NOMO-1 (cell line): ENCODE results near the gene SIPA1L3.

Source experiments
- DNase-seq, 2 experiments: peaks; one replicate each; lab custom pipeline; 2025; ENCODE audit not compliant: unreplicated experiment in 2 of 2; lab: John Stamatoyannopoulos, UW

The SIPA1L3 gene

DNA sequence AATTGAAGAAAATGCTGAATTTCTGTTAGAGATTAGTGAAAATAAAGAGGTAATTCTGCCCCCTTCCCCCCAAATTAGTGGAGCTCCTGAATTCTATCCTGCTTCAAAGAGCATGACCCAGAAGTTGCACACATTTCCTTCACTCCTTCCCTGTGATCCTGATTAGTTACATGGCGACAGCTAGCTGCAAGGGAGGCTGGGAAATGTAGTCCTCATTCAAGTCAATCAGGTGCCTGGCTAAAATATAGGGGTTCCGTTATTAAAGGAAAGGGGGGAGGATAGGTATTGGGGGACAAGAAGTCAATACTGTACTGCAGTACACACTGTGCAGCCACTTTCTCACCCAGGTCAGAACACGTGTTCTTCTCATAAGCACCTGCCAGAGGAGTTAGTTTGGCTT is 65.8 kb downstream of the SIPA1L3 start:
- DNase-seq, result no peak

- no peak for DNase-seq
Measured at GRCh38 chr19:37973666-37974065, 66.7 kb downstream of the SIPA1L3 start.

- no peak for DNase-seq
Measured at GRCh38 chr19:37975071-37975470, 68.1 kb downstream of the SIPA1L3 start.

DNA sequence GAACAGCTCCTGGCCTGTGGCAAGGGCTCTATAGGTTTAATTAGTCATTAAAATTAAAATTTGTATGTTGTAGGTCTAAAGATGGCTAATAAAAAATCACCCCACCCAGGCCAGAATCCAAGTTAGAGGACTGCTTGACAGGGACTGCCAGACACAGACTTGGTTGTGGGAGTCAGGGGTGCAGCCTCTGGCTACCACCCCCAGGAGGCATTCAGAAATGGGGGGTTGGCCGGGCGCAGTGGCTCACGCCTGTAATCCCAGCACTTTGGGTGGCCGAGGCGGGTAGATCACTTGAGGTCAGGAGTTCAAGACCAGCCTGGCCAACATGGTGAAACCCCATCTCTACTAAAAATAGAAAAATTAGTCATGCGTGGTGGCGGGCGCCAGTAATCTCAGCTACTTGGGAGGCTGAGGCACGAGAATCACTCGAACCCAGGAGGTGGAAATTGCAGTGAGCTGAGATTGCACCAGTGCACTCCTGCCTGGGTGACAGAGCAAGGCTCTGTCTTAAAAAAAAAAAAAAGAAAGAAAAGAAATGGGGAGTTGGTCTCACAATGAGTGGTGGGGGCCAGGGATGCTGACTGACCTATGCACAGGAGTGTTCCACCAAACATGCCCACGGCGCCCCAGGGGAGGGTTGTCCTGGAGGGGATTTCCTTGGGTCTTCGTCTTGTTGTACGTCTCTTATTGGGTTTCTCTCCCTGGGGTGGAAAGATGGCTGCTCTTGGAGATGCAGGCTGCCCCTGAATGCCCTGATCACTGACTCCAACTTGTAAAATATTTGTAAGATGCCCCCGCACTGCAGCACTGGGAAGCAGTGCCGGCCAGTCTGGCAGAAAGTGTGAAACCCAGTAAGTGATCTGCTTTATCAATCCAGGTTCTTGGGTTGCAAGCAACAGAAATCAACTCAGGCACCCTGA is 68.8 kb downstream of the SIPA1L3 start:
- DNase-seq, result no peak

GRCh38 chr19:37977391-37977790 is 70.4 kb downstream of the SIPA1L3 start:
- DNase-seq, result no peak

GRCh38 chr19:37977992-37978391 is 71.0 kb downstream of the SIPA1L3 start:
- no peak for DNase-seq

GRCh38 chr19:37979547-37980082 is 72.6 kb downstream of the SIPA1L3 start:
- no peak for DNase-seq

DNA sequence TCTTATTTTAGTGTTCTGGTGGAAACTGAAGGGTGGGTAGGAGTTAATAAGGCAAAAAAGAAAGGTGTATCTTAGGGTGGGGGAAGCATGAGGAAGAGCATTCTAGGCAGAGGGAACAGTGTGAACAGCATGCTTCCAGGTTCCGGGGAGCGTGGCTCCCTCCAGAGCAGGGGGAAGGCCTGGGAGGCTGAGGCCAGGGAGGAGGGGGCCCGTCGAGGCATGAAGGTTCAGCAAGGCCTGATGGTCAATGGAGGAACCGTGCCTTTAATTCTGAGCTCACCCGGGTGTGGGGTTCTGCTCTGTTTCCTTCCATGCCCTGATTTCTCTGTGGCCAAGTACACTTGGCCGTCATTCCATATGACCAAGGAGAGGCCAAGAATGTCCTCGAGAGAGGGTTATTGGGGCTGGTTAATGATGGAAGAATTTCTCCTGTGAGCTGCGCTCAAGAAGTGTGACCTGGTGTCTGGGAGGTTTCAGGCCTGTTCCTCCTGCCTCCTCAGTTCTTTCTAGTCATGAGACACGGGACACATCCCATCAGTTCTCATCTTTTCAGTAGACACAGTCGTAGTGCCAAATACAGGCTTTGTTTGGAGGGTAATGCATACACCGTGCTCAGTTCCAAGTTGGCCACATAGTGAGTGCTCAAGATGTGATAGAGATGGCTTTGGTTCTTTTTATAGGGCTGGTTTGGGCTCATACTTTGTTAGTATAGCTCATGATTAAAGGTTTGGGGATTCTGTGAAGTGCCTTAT is 73.6 kb downstream of the SIPA1L3 start:
- DNase-seq, result no peak

DNA sequence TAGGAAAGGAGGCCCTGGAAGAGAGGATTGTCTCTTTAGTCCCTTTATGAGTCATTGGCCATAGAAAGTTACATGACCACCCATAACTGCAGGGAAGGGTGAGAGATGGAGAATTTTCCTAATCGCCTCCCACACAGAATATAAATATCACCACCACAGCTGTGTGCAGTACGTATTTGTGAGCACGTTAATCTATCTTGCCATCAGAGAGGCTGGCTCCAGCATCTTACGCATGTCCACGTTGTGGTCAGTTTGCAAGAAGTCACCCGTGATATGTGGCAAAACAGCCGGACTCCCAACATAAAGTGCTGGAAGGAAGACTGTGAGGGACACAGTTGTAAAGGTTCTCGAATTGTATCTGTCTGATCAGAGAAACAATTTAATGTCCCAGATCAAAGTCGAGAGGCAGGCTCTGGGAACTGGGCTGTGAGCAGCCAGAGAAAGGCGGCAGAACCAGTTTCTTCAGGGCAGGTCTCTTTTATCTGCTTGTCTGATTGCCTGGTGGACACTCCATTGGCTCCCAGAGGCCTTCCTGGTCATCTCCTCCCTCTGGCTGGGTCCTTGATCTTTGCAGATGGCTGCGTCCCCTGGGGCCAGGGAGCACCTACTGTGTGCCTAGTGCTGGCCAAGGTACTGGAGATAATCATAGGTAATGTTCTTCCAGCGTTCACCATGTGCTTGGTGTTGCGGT is 74.9 kb downstream of the SIPA1L3 start:
- DNase-seq, result no peak

GRCh38 chr19:37982655-37983054 is 75.6 kb downstream of the SIPA1L3 start:
- DNase-seq, result no peak

DNA sequence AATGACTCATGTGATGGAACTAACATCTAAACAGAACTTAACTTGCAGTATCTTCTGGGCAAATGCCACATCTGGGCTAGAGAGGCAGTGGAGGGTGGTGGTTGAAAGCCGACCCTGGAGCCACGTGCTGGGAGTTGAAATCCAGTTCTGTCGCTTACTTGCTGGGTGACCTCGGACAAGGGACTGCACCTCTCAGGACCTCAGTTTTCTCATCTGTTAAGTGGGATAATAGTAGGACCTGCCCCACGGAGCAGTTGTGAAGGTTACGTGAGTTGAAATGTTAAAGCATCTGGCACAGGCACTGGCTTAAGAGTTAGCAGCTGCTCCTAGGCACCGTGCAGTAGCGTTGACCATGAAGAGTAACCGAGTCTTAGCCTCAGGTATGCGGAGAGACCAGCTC is 76.1 kb downstream of the SIPA1L3 start:
- DNase-seq, result no peak

DNA sequence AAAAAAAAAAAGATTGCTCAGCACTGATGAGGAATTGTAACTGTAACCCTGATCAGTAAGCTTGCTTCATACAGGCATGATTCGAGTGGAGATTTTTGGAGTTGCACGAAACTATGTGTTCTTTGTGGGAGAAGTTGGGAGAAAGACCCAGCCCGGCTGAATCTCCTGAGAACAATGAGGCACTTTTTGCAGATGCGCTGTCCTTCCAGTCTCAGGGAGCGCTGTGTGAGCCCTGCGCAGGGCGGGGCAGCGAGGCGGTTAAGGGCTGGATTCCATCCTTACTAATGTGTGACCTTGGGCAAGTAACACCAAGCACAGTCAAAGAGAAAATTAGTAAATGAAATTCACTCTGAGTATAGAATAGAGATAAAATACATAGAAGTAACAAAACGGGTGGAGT is 76.9 kb downstream of the SIPA1L3 start:
- DNase-seq, result no peak

GRCh38 chr19:37986048-37986750 is 79.2 kb downstream of the SIPA1L3 start:
- DNase-seq, result no peak

DNA sequence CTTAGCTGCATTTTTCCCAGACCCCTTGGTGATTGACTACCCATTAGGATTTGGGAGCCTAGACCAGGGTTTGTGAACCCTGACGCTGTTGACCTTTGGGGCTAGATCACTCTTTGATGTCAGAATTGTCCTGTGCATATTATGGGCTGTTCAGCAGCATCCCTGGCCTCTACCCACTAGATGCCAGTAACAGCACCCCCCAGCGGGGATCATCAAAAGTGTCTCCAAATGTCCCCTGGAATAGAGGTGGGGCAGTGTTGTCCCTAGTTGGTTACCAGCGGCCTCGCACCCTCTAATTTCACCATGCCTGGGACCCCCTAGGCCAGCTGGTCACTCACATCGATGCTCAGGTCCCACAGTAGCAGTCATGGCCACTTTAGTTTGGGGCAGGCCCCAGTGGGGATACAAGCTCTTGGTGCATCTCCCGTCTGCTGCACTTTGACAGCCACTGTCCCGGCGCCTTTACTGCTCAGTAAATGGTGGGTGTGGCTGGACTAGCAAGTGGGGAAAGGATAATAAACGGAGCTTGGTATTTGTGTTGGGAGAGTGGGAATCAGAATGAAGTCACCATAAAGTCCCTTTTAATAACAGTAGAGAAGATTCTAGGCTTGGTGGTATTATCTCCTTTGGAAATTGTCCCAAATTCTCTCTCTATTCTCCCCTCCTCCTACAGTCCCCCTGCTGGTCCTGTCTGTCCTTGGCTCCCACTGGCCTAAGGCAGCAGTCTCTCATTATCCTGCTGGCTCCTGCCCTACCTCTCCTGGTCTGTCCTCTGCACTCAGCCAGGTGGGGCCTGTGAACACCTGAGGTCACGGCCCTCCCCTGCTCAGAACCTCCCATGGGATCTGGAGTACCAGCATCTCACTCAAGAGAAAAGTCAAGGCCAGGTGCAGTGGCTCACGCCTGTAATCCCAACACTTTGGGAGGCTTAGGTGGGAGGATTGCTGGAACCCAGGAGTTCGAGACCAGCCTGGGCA is 80.6 kb downstream of the SIPA1L3 start:
- no peak for DNase-seq

- DNase-seq, result no peak
Measured at GRCh38 chr19:37988758-37989635, 82.0 kb downstream of the SIPA1L3 start.

DNA sequence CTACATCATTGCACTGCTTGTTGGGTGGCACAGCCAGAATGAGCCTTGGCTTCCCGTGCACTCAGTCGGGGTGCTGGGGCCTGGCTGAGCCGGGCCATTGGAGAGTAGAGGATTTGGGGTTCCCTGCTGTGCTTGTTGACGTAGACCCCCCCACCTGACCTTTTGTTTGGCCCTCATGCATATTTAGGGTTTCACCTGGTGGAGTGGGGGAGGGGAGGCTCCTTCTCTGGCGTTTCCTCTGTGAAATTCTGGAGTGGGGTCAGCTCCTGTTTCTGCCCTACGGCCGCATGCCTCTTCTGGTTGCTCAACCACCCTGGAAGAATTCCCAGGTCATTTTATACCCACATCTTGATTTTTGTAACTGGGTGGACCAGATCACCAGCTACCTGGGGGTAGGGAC is 82.8 kb downstream of the SIPA1L3 start:
- no peak for DNase-seq

DNA sequence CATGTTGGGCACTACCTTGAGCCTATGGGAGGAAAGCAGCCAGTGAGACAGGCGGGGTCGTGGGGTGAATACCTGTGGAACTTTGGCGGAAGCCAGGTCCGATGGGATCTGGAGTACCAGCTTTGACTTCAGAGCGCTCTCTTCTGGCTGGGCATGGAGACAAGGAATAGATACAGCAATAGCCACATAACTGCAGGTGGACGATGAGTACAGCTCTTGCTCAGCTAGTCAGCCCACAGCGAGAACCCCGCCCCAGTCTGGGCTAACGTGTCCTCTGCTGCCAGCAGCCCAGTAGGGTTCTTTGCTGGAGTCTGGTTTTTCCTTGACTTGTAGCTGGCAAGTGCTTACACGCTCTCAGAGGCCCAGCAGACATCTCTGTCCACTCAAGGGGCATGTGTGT is 83.4 kb downstream of the SIPA1L3 start:
- DNase-seq, result no peak

DNA sequence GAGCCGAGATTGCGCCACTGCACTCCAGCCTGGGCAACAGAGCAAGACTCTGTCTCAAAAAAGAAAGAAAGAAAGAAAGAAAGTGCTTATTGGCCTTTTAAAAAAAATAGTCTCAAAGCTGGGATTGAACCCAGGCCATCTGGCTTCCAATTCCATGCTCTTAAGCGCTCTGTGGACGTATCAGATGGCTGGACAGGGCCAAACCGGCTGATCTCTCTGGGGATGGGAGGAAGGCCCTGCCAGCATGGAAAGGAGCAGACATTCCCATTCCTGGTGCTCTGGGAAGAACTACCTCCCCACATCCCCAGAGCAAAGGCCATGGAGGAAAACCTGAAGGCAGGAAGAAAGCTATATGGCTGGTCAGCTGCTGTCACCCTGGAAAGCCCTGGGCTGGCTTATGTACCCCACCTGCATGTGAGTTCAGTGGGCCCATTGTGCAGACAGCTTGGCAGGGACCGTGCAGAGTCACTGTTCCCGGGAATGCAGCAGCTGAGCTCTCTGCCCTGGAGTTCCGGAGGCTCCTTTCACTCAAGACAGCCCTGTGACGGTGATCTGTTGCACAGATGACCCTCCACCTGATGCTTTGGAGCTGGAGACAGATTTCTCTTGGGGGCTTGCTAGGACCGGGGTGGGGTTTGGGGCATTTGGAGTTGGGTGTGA is 84.3 kb downstream of the SIPA1L3 start:
- DNase-seq, result no peak
